Gastrocnemius medialis (tissue), 4 donors: ENCODE data around the gene C19orf18. TPM values are rescaled to one million over a fixed set of nuclear protein-coding genes. Genes with fewer than 3 reads are reported as not detected.
"Not testable (repeated sequence)": the region's sequence is repeated elsewhere in the genome, so short reads cannot be mapped to it uniquely, and the experiment has no call there.

ENCODE experiments used
- ATAC-seq, 2 donors: fragments of 150-250 bp; one replicate each; pipeline ENCODE4 v1.9.1; 2016
- DNase-seq, 2 donors: peaks; one replicate each; pipeline ENCODE4 v3.0.0-alpha.2; 2019
- H3K27ac ChIP-seq, 4 donors: fragments of 200-600 bp; sonication (generic); 1 replicate in 1 of 4; 2 replicates in 3 of 4; pipeline ENCODE4 v1.5.1; 2016 to 2018; ENCODE audit warnings: mild to moderate bottlenecking in 2 of 4, moderate library complexity in 1 of 4
- H3K27me3 ChIP-seq, 3 donors: fragments of 200-600 bp; sonication (generic) in 2 of 3; 1 replicate in 1 of 3; 2 replicates in 2 of 3; pipeline versions ENCODE4 v1.5.1 to v1.6.0; 2016 to 2019; ENCODE audit warnings: mild to moderate bottlenecking in 1 of 3, moderate library complexity in 1 of 3
- H3K36me3 ChIP-seq, 2 donors: fragments of 200-600 bp; sonication (generic) in 1 of 2; one replicate each; pipeline ENCODE4 v1.5.1; 2017 to 2018
- H3K4me1 ChIP-seq, 2 donors: fragments of 200-600 bp; sonication (generic) in 1 of 2; one replicate each; pipeline ENCODE4 v1.5.1; 2016 to 2017; ENCODE audit warnings: mild to moderate bottlenecking in 2 of 2
- H3K4me3 ChIP-seq, 4 donors: fragments of 200-600 bp; sonication (generic) in 3 of 4; 1 replicate in 1 of 4; 2 replicates in 3 of 4; pipeline ENCODE4 v1.5.1; 2016 to 2019; ENCODE audit warnings: mild to moderate bottlenecking in 2 of 4
- H3K9me3 ChIP-seq, 3 donors: fragments of 200-600 bp; sonication (generic) in 2 of 3; 1 replicate in 1 of 3; 2 replicates in 2 of 3; pipeline ENCODE4 v1.5.1; 2016 to 2019
- CTCF ChIP-seq, 5 experiments: fragments of 450-650 bp in 3 of 5; fragments of 200-600 bp in 2 of 5; sonication (generic) in 2 of 5; IDR thresholded peaks in 4 of 5; conservative IDR thresholded peaks in 1 of 5; 1 replicate in 4 of 5; 2 replicates in 1 of 5; pipeline ENCODE4 v1.5.1; 2016 to 2019; ENCODE audit warnings: antibody characterized with exemption in 5 of 5, mild to moderate bottlenecking in 3 of 5, moderate library complexity in 3 of 5
- POLR2A ChIP-seq, 2 donors: fragments of 450-650 bp; IDR thresholded peaks; one replicate each; pipeline ENCODE4 v1.6.1; 2017; ENCODE audit warnings: antibody characterized with exemption in 2 of 2, mild to moderate bottlenecking in 2 of 2, moderate library complexity in 2 of 2
- in situ Hi-C, 4 donors: fragments of 200-750 bp; cut with MboI; loops; one replicate each; pipeline versions ENCODE4 v1.15.0 to v1.8.0; 2017; ENCODE audit warnings: low sequenced_read_pairs in 4 of 4
- intact Hi-C: fragments of 100-400 bp; cut with DNase I; formaldehyde crosslinking; loops from one replicate; pipeline ENCODE4 v1.15.1; 2023; ENCODE audit warnings: low total_unique reads
- total RNA-seq, 4 donors: library from RNA; depleted of rRNA; stranded (reverse); fragments of >200 nt; gene quantifications; one replicate each; pipeline versions ENCODE4 v1.1.0 to v1.2.3, GENCODE V29; 2016

Gene C19orf18
- total RNA-seq, 4 donors from 2014 or later, result not detected

- Histone ChIP-seq H3K4me1 (no peaks in the 10 kb centered on the region), H3K4me3 (no peak overlapping the region), H3K27ac (no peak overlapping the region), H3K27me3 (peaks cover 0 to 32% (median 0%) of the 10 kb centered on the region in 3 donors), H3K36me3 (no peaks in the 10 kb centered on the region), H3K9me3 (peaks cover 0 to 3% (median 1%) of the 10 kb centered on the region in 3 donors)
- in situ Hi-C loops (no loop called here), intact Hi-C loops (no loop called here)
- no peak for ATAC-seq
- no peak for TF ChIP-seq POLR2A (IDR thresholded peaks at IDR 0.05)
- no peak for TF ChIP-seq CTCF (IDR thresholded peaks at IDR 0.05 in 4 of 5, conservative IDR thresholded peaks at IDR 0.05 in 1 of 5)
- no peak for DNase-seq
These were observed 39.8 kb upstream of the C19orf18 start for GRCh38 chr19:58014141-58014540.

- Histone ChIP-seq H3K36me3 (peaks cover 0 to 19% of the 10 kb centered on the region in 2 donors), H3K27me3 (peaks cover 0 to 32% (median 0%) of the 10 kb centered on the region in 3 donors), H3K27ac (no peak overlapping the region), H3K4me3 (peak overlapping the region in 1 of 4 donors; percentile 47), H3K9me3 (peaks cover under 1 to 22% (median 3%) of the 10 kb centered on the region in 3 donors), H3K4me1 (no peaks in the 10 kb centered on the region)
- in situ Hi-C loops (no loop called here), intact Hi-C loops (no loop called here)
- no peak for DNase-seq
- TF ChIP-seq POLR2A (IDR thresholded peaks at IDR 0.05) (no peak), CTCF (IDR thresholded peaks at IDR 0.05 in 4 of 5, conservative IDR thresholded peaks at IDR 0.05 in 1 of 5) (no peak)
- ATAC-seq, result no peak
These were observed 36.2 kb upstream of the C19orf18 start for GRCh38 chr19:58010507-58010906.

GRCh38 chr19:58009666-58010301 lies 35.5 kb upstream of the C19orf18 start:
- in situ Hi-C loops, result no loop called here
- DNase-seq (peak; percentile 15 to 30), ATAC-seq (peak in 1 of 2 donors; percentile 50)
- Histone ChIP-seq H3K36me3 (peaks cover 0 to 26% of the 10 kb centered on the region in 2 donors), H3K27ac (peak overlapping the region in 1 of 4 donors; percentile 57), H3K27me3 (peaks cover 0 to 32% (median 0%) of the 10 kb centered on the region in 3 donors), H3K4me1 (no peaks in the 10 kb centered on the region), H3K9me3 (peaks cover 3 to 25% (median 3%) of the 10 kb centered on the region in 3 donors), H3K4me3 (peak overlapping the region; percentile 30 to 51 (median 41))
- intact Hi-C loops, result loop anchor here (10.0 kb wide), 1 partner anchor 315 kb away; the partner anchor contains the start of gene ZSCAN22
- TF ChIP-seq POLR2A (IDR thresholded peaks at IDR 0.05), result no peak
- TF ChIP-seq CTCF (IDR thresholded peaks at IDR 0.05 in 4 of 5, conservative IDR thresholded peaks at IDR 0.05 in 1 of 5), result no peak

GRCh38 chr19:58009301-58009665 lies 34.9 kb upstream of the C19orf18 start:
- no peak for DNase-seq
- H3K4me3 ChIP-seq, result peak overlapping the region in 3 of 4 donors; percentile 35 to 51 (median 47)
- no peak for ATAC-seq
- no peaks in the 10 kb centered on the region for H3K4me1 ChIP-seq
- peaks cover 3 to 30% (median 3%) of the 10 kb centered on the region in 3 donors for H3K9me3 ChIP-seq
- TF ChIP-seq CTCF (IDR thresholded peaks at IDR 0.05 in 4 of 5, conservative IDR thresholded peaks at IDR 0.05 in 1 of 5), result no peak
- in situ Hi-C loops, result no loop called here
- H3K27ac ChIP-seq, result no peak overlapping the region
- peaks cover 0 to 32% (median 0%) of the 10 kb centered on the region in 3 donors for H3K27me3 ChIP-seq
- intact Hi-C loops, result loop anchor here (10.0 kb wide), 1 partner anchor 316 kb away; the partner anchor contains the start of gene ZSCAN22
- peaks cover 0 to 31% of the 10 kb centered on the region in 2 donors for H3K36me3 ChIP-seq

GRCh38 chr19:58008877-58009276 lies 34.5 kb upstream of the C19orf18 start:
- in situ Hi-C loops, H3K27ac ChIP-seq, ATAC-seq, H3K4me3 ChIP-seq, DNase-seq, H3K4me1 ChIP-seq: not testable (repeated sequence)
- Histone ChIP-seq H3K27me3 (peaks cover 0 to 32% (median 0%) of the 10 kb centered on the region in 3 donors), H3K9me3 (peaks cover 3 to 34% (median 3%) of the 10 kb centered on the region in 3 donors), H3K36me3 (peaks cover 0 to 34% of the 10 kb centered on the region in 2 donors)
- intact Hi-C loops, result loop anchor here (10.0 kb wide), 1 partner anchor 316 kb away; the partner anchor contains the start of gene ZSCAN22
